ENCODE data around the gene TRAPPC2L. TPM values are rescaled to one million over a fixed set of nuclear protein-coding genes. Genes with fewer than 3 reads are reported as not detected.

Gene TRAPPC2L
- 98.9 TPM for polyA plus RNA-seq (2013, experiment 1 of 4)
- polyA plus RNA-seq (2013, experiment 2 of 4) = 91.2 TPM
- polyA plus RNA-seq (2013, experiment 3 of 4) = 65.1 TPM
- polyA plus RNA-seq (2013, experiment 4 of 4) = 84.7 TPM

GRCh38 chr16:88856828-88857727 is at the start of gene TRAPPC2L, which contains the start of gene GALNS:
TRAPPC2L (plus strand) TSS chr16:88857127; CDS start chr16:88857151, 24 bp downstream.
GALNS (minus strand) TSS chr16:88856947; CDS start chr16:88856877, 70 bp downstream.
- peaks cover 13% of the 10 kb centered on the region for H3K36me3 ChIP-seq (ENCODE audit: control insufficient read depth, insufficient read depth, low read length)
- no peaks in the 10 kb centered on the region for H3K27me3 ChIP-seq (ENCODE audit: control insufficient read depth, insufficient read depth, low read length, poor library complexity, severe bottlenecking)
- peak within 1 kb of the TSS; percentile 60 for H3K27ac ChIP-seq (ENCODE audit: insufficient read depth, low read depth, low read length, poor library complexity, severe bottlenecking)
- H3K4me1 ChIP-seq (ENCODE audit: control insufficient read depth, insufficient read depth, low read length) = peaks cover 10% of the 10 kb centered on the region
- no peaks in the 10 kb centered on the region for H3K9me3 ChIP-seq (ENCODE audit: control insufficient read depth, low read length)
- peak within 1 kb of the TSS; percentile 98 for H3K4me3 ChIP-seq (ENCODE audit: insufficient read depth, low read depth, low read length)
- WGBS, 2 experiments = 0 to 1% methylated on average over 87 of the region's 87 CpGs

- Histone ChIP-seq H3K27ac (ENCODE audit: insufficient read depth, low read depth, low read length, poor library complexity, severe bottlenecking) (no peak overlapping the region), H3K36me3 (ENCODE audit: control insufficient read depth, insufficient read depth, low read length) (peaks cover 37% of the 10 kb centered on the region), H3K4me3 (ENCODE audit: insufficient read depth, low read depth, low read length) (no peak overlapping the region), H3K4me1 (ENCODE audit: control insufficient read depth, insufficient read depth, low read length) (peaks cover 10% of the 10 kb centered on the region), H3K27me3 (ENCODE audit: control insufficient read depth, insufficient read depth, low read length, poor library complexity, severe bottlenecking) (no peaks in the 10 kb centered on the region), H3K9me3 (ENCODE audit: control insufficient read depth, low read length) (no peaks in the 10 kb centered on the region)
- 92 to 93% methylated on average over 24 of the region's 24 CpGs for whole genome bisulfite sequencing, 2 experiments
These were observed 49.7 kb upstream of the TRAPPC2L start for GRCh38 chr16:88807142-88807625.

- Histone ChIP-seq H3K36me3 (ENCODE audit: control insufficient read depth, insufficient read depth, low read length) (peaks cover 37% of the 10 kb centered on the region), H3K27ac (ENCODE audit: insufficient read depth, low read depth, low read length, poor library complexity, severe bottlenecking) (no peak overlapping the region), H3K27me3 (ENCODE audit: control insufficient read depth, insufficient read depth, low read length, poor library complexity, severe bottlenecking) (no peaks in the 10 kb centered on the region), H3K4me1 (ENCODE audit: control insufficient read depth, insufficient read depth, low read length) (peaks cover 10% of the 10 kb centered on the region), H3K9me3 (ENCODE audit: control insufficient read depth, low read length) (no peaks in the 10 kb centered on the region), H3K4me3 (ENCODE audit: insufficient read depth, low read depth, low read length) (no peak overlapping the region)
- WGBS, 2 experiments = 91 to 92% methylated on average over 26 of the region's 26 CpGs
These were observed 49.1 kb upstream of the TRAPPC2L start for GRCh38 chr16:88807626-88808453.

- Histone ChIP-seq H3K9me3 (ENCODE audit: control insufficient read depth, low read length) (no peaks in the 10 kb centered on the region), H3K36me3 (ENCODE audit: control insufficient read depth, insufficient read depth, low read length) (peaks cover 37% of the 10 kb centered on the region)
- 94 to 95% methylated on average over 10 of the region's 10 CpGs for WGBS, 2 experiments
These were observed 47.8 kb upstream of the TRAPPC2L start for GRCh38 chr16:88809068-88809675.

GRCh38 chr16:88809676-88810165 is 47.2 kb upstream of the TRAPPC2L start:
- peaks cover 7% of the 10 kb centered on the region for H3K4me1 ChIP-seq (ENCODE audit: control insufficient read depth, insufficient read depth, low read length)
- peaks cover 35% of the 10 kb centered on the region for H3K36me3 ChIP-seq (ENCODE audit: control insufficient read depth, insufficient read depth, low read length)
- no peak overlapping the region for H3K4me3 ChIP-seq (ENCODE audit: insufficient read depth, low read depth, low read length)
- peak overlapping the region; percentile 26 for H3K27ac ChIP-seq (ENCODE audit: insufficient read depth, low read depth, low read length, poor library complexity, severe bottlenecking)
- H3K27me3 ChIP-seq (ENCODE audit: control insufficient read depth, insufficient read depth, low read length, poor library complexity, severe bottlenecking) = no peaks in the 10 kb centered on the region
- 91 to 93% methylated on average over 10 of the region's 10 CpGs for WGBS, 2 experiments
- H3K9me3 ChIP-seq (ENCODE audit: control insufficient read depth, low read length) = no peaks in the 10 kb centered on the region

More at GRCh38 chr16:88809068-88809675, 47.8 kb upstream of the TRAPPC2L start:
- Histone ChIP-seq H3K27me3 (ENCODE audit: control insufficient read depth, insufficient read depth, low read length, poor library complexity, severe bottlenecking) (no peaks in the 10 kb centered on the region), H3K4me3 (ENCODE audit: insufficient read depth, low read depth, low read length) (no peak overlapping the region), H3K27ac (ENCODE audit: insufficient read depth, low read depth, low read length, poor library complexity, severe bottlenecking) (peak overlapping the region; percentile 26), H3K4me1 (ENCODE audit: control insufficient read depth, insufficient read depth, low read length) (peaks cover 10% of the 10 kb centered on the region)

- Histone ChIP-seq H3K4me3 (ENCODE audit: insufficient read depth, low read depth, low read length) (peak overlapping the region; percentile 69), H3K36me3 (ENCODE audit: control insufficient read depth, insufficient read depth, low read length) (peaks cover 29% of the 10 kb centered on the region), H3K27ac (ENCODE audit: insufficient read depth, low read depth, low read length, poor library complexity, severe bottlenecking) (peak overlapping the region; percentile 32), H3K27me3 (ENCODE audit: control insufficient read depth, insufficient read depth, low read length, poor library complexity, severe bottlenecking) (no peaks in the 10 kb centered on the region), H3K9me3 (ENCODE audit: control insufficient read depth, low read length) (no peaks in the 10 kb centered on the region), H3K4me1 (ENCODE audit: control insufficient read depth, insufficient read depth, low read length) (peaks cover 1% of the 10 kb centered on the region)
- 69% methylated on average over 12 of the region's 12 CpGs for WGBS, 2 experiments
These were observed 46.6 kb upstream of the TRAPPC2L start for GRCh38 chr16:88810166-88810911.

GRCh38 chr16:88810912-88811768 is 45.8 kb upstream of the TRAPPC2L start:
- Histone ChIP-seq H3K27ac (ENCODE audit: insufficient read depth, low read depth, low read length, poor library complexity, severe bottlenecking) (peak overlapping the region; percentile 18), H3K27me3 (ENCODE audit: control insufficient read depth, insufficient read depth, low read length, poor library complexity, severe bottlenecking) (no peaks in the 10 kb centered on the region), H3K36me3 (ENCODE audit: control insufficient read depth, insufficient read depth, low read length) (peaks cover 22% of the 10 kb centered on the region), H3K4me1 (ENCODE audit: control insufficient read depth, insufficient read depth, low read length) (no peaks in the 10 kb centered on the region), H3K9me3 (ENCODE audit: control insufficient read depth, low read length) (no peaks in the 10 kb centered on the region), H3K4me3 (ENCODE audit: insufficient read depth, low read depth, low read length) (peak overlapping the region; percentile 69)
- WGBS, 2 experiments = 3% methylated on average over 65 of the region's 65 CpGs

GRCh38 chr16:88811769-88812512 is 45.0 kb upstream of the TRAPPC2L start, which contains the start of gene APRT:
APRT (minus strand) TSS chr16:88811928; CDS start chr16:88811899, 29 bp downstream.
- WGBS, 2 experiments = 0 to 1% methylated on average over 84 of the region's 84 CpGs

More at GRCh38 chr16:88811769-88812512, 45.0 kb upstream of the TRAPPC2L start, which contains the start of gene APRT:
- peak within 1 kb of the TSS; percentile 97 for H3K27ac ChIP-seq (ENCODE audit: insufficient read depth, low read depth, low read length, poor library complexity, severe bottlenecking)
- H3K36me3 ChIP-seq (ENCODE audit: control insufficient read depth, insufficient read depth, low read length) = peaks cover 15% of the 10 kb centered on the region
- no peaks in the 10 kb centered on the region for H3K4me1 ChIP-seq (ENCODE audit: control insufficient read depth, insufficient read depth, low read length)
- H3K27me3 ChIP-seq (ENCODE audit: control insufficient read depth, insufficient read depth, low read length, poor library complexity, severe bottlenecking) = no peaks in the 10 kb centered on the region
- H3K4me3 ChIP-seq (ENCODE audit: insufficient read depth, low read depth, low read length) = peak within 1 kb of the TSS; percentile 69
- H3K9me3 ChIP-seq (ENCODE audit: control insufficient read depth, low read length) = no peaks in the 10 kb centered on the region
